CD14-positive monocyte (primary cell): ENCODE data around the gene GALNT18. TPM values are rescaled to one million over a fixed set of nuclear protein-coding genes. Genes with fewer than 3 reads are reported as not detected.

Experiments
- DNase-seq, 3 donors: peaks; one replicate each; pipeline ENCODE4 v3.0.0-alpha.2; 2011 to 2022
- H2AFZ ChIP-seq: 2 replicates; pipeline ENCODE4 v1.6.0; 2012; ENCODE audit warnings: mild to moderate bottlenecking, low read depth, low read length, inconsistent platforms; ENCODE audit not compliant: insufficient read depth, poor library complexity, severe bottlenecking
- H3K27ac ChIP-seq, 2 donors: 1 replicate in 1 of 2; 2 replicates in 1 of 2; pipeline ENCODE4 v1.5.1; 2012 to 2013; ENCODE audit warnings: low read length in 2 of 2, control low read depth in 1 of 2, inconsistent platforms in 1 of 2, low read depth in 1 of 2, mild to moderate bottlenecking in 1 of 2
- H3K27me3 ChIP-seq, 2 donors: one replicate each; pipeline versions ENCODE4 v1.6.0 to v1.6.1; 2011 to 2013; ENCODE audit warnings: low read length in 2 of 2; ENCODE audit not compliant: control insufficient read depth in 2 of 2, insufficient read depth in 2 of 2
- H3K36me3 ChIP-seq, 2 donors: replicated peaks in 1 of 2; 1 replicate in 1 of 2; 2 replicates in 1 of 2; pipeline versions ENCODE4 v1.5.1 to v1.6.1; 2012 to 2013; ENCODE audit warnings: low read length in 2 of 2, control low read depth in 1 of 2, inconsistent platforms in 1 of 2, mild to moderate bottlenecking in 1 of 2; ENCODE audit not compliant: insufficient read depth in 2 of 2, control insufficient read depth in 1 of 2
- H3K4me1 ChIP-seq, 2 donors: 1 replicate in 1 of 2; 2 replicates in 1 of 2; pipeline versions ENCODE4 v1.5.1 to v1.6.1; 2012 to 2013; ENCODE audit warnings: low read length in 2 of 2, control low read depth in 1 of 2, inconsistent platforms in 1 of 2, mild to moderate bottlenecking in 1 of 2, moderate library complexity in 1 of 2; ENCODE audit not compliant: insufficient read depth in 2 of 2, control insufficient read depth in 1 of 2
- H3K4me2 ChIP-seq: replicated peaks from 2 replicates; pipeline ENCODE3; 2012; ENCODE audit warnings: low read length, moderate library complexity, mild to moderate bottlenecking; ENCODE audit not compliant: poor library complexity, severe bottlenecking; ENCODE audit errors: extremely low read depth
- H3K4me3 ChIP-seq, 3 experiments: fragments of 200-600 bp in 1 of 3; sonication (generic) in 1 of 3; replicated peaks in 1 of 3; 1 replicate in 2 of 3; 2 replicates in 1 of 3; pipeline ENCODE4 v1.5.1; 2011 to 2013; ENCODE audit warnings: low read length in 3 of 3, mild to moderate bottlenecking in 3 of 3, control low read depth in 2 of 3, low read depth in 2 of 3, inconsistent platforms in 1 of 3, moderate library complexity in 1 of 3
- H3K79me2 ChIP-seq: 2 replicates; pipeline ENCODE4 v1.6.0; 2012; ENCODE audit warnings: mild to moderate bottlenecking, control low read depth, inconsistent platforms, low read length, moderate library complexity; ENCODE audit not compliant: insufficient read depth
- H3K9ac ChIP-seq: 2 replicates; pipeline ENCODE4 v1.6.0; 2017; ENCODE audit warnings: low read length, mild to moderate bottlenecking; ENCODE audit not compliant: insufficient read depth, poor library complexity, severe bottlenecking
- H3K9me3 ChIP-seq, 2 donors: replicated peaks in 1 of 2; 1 replicate in 1 of 2; 2 replicates in 1 of 2; pipeline versions ENCODE4 v1.5.1 to v1.6.1; 2012 to 2013; ENCODE audit warnings: low read length in 2 of 2, control low read depth in 1 of 2; ENCODE audit not compliant: control insufficient read depth in 1 of 2, insufficient read depth in 1 of 2
- H4K20me1 ChIP-seq: 2 replicates; pipeline ENCODE4 v1.6.0; 2012; ENCODE audit warnings: mild to moderate bottlenecking, low read length, control low read depth, moderate library complexity; ENCODE audit not compliant: insufficient read depth
- H3K27ac Mint-ChIP-seq, 7 donors: one replicate each; pipeline ENCODE4 v1.8.0; 2020; ENCODE audit warnings: mild to moderate bottlenecking in 7 of 7, mixed read lengths in 7 of 7, moderate library complexity in 6 of 7, inconsistent platforms in 2 of 7
- H3K27me3 Mint-ChIP-seq, 3 donors: one replicate each; pipeline ENCODE4 v1.8.0; 2021 to 2022; ENCODE audit warnings: low read depth in 3 of 3, mild to moderate bottlenecking in 3 of 3, mixed read lengths in 3 of 3, moderate library complexity in 3 of 3, inconsistent platforms in 1 of 3
- H3K36me3 Mint-ChIP-seq, 2 donors: one replicate each; pipeline ENCODE4 v1.8.0; 2020; ENCODE audit warnings: mixed read lengths in 2 of 2, inconsistent platforms in 1 of 2, mild to moderate bottlenecking in 1 of 2
- H3K4me1 Mint-ChIP-seq: one replicate; pipeline ENCODE4 v1.8.0; 2020; ENCODE audit warnings: mild to moderate bottlenecking, mixed read lengths
- H3K4me3 Mint-ChIP-seq, 2 donors: one replicate each; pipeline ENCODE4 v1.8.0; 2020; ENCODE audit warnings: mild to moderate bottlenecking in 2 of 2, mixed read lengths in 2 of 2, moderate library complexity in 1 of 2
- H3K9me3 Mint-ChIP-seq, 7 donors: one replicate each; pipeline ENCODE4 v1.8.0; 2020 to 2022; ENCODE audit warnings: mixed read lengths in 7 of 7, mild to moderate bottlenecking in 6 of 7, moderate library complexity in 6 of 7, inconsistent platforms in 2 of 7
- WGBS: methylation state at CpG from one replicate; pipeline ENCODE4 v1.1.5; 2013; ENCODE audit warnings: missing lambda C conversion rate; ENCODE audit not compliant: insufficient coverage; 5-methylcytosine and 5-hydroxymethylcytosine counted together
- intact Hi-C, 2 donors: fragments of 100-400 bp; cut with micrococcal nuclease; formaldehyde crosslinking; loops; one replicate each; pipeline versions ENCODE4 v1.15.0 to v1.15.1; 2023
- polyA plus RNA-seq, 3 donors: library from polyadenylated mRNA; depleted of rRNA in 1 of 3; unstranded in 2 of 3; stranded (reverse) in 1 of 3; fragments of 300-500 nt in 2 of 3; fragments of >200 nt in 1 of 3; fragmentation: Illumina TruSeq in 2 of 3; gene quantifications; 1 replicate in 2 of 3; 2 replicates in 1 of 3; pipeline ENCODE4 v1.2.3, GENCODE V29; 2012 to 2021
- TF ChIP-seq, protein P1 (sequence below): fragments of 200-600 bp; IDR thresholded peaks from one replicate; pipeline ENCODE4 v1.8.0; 2022; ENCODE audit warnings: antibody characterized with exemption, mild to moderate bottlenecking

The GALNT18 gene
- polyA plus RNA-seq, 3 donors: not detected

DNA sequence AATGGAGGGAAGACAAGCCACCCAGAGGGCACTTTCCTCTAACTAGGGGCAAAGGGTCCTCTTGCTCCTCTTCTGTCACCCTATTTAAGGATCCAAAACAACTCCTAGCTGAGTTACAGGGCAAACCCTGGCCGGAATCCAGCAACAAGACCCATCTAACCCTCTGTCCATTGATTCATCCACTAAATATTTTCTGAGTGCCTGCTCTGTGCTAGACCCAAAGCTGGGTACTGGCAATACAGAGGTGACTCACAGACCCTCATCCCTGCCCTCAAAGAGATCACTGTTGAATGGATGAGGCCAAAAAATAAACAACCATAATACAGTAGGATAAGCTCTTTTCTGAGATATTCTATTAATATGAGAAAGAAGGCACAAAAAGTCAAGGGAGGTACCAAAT is 4.3 kb upstream of the GALNT18 start:
- no peak overlapping the region for H3K4me3 ChIP-seq
- H3K27me3 ChIP-seq: peaks cover 17 to 31% of the 10 kb centered on the region in 2 donors
- H3K79me2 ChIP-seq: no peaks in the 10 kb centered on the region
- no peaks in the 10 kb centered on the region for H3K9me3 ChIP-seq
- H2AFZ ChIP-seq: no peak overlapping the region
- H3K27ac Mint-ChIP-seq: no peak overlapping the region
- DNase-seq: no peak
- H3K9me3 Mint-ChIP-seq: no peaks in the 10 kb centered on the region
- intact Hi-C loops: no loop called here
- H3K9ac ChIP-seq: no peak overlapping the region
- H3K27ac ChIP-seq: no peak overlapping the region
- WGBS: 78% methylated on average over 1 of the region's 1 CpG
- H3K36me3 ChIP-seq: no peaks in the 10 kb centered on the region
- peaks cover 6% of the 10 kb centered on the region for H3K4me1 Mint-ChIP-seq
- H3K27me3 Mint-ChIP-seq: peaks cover 28 to 51% (median 40%) of the 10 kb centered on the region in 3 donors
- H3K36me3 Mint-ChIP-seq: no peaks in the 10 kb centered on the region
- H3K4me2 ChIP-seq: no peak overlapping the region
- H4K20me1 ChIP-seq: no peaks in the 10 kb centered on the region
- peaks cover 0 to 11% of the 10 kb centered on the region in 2 donors for H3K4me1 ChIP-seq
- no peak overlapping the region for H3K4me3 Mint-ChIP-seq
- TF ChIP-seq, protein P1, sequence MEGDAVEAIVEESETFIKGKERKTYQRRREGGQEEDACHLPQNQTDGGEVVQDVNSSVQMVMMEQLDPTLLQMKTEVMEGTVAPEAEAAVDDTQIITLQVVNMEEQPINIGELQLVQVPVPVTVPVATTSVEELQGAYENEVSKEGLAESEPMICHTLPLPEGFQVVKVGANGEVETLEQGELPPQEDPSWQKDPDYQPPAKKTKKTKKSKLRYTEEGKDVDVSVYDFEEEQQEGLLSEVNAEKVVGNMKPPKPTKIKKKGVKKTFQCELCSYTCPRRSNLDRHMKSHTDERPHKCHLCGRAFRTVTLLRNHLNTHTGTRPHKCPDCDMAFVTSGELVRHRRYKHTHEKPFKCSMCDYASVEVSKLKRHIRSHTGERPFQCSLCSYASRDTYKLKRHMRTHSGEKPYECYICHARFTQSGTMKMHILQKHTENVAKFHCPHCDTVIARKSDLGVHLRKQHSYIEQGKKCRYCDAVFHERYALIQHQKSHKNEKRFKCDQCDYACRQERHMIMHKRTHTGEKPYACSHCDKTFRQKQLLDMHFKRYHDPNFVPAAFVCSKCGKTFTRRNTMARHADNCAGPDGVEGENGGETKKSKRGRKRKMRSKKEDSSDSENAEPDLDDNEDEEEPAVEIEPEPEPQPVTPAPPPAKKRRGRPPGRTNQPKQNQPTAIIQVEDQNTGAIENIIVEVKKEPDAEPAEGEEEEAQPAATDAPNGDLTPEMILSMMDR: no peak

DNA sequence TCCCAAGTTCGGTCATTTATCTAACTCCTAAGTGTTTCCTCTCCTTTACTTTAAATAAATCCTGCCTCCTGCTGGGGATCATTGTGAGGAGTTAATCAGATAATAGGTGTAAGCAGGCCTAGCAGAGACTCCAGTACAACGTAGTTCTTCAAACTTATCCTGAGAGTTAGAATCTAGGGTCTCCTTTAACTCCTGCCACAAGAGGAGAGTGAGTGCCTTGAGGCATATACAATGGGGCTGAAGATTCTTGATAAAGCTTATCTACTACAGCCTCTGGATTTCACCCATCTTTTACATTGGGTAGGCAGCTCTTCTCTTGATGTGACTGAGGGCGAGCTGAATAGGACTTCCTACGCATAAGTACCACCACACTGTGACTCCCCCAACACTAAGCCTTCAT is 3.1 kb upstream of the GALNT18 start:
- Mint-ChIP-seq H3K9me3 (peaks cover 0 to 3% (median 0%) of the 10 kb centered on the region in 7 donors), H3K4me3 (no peak overlapping the region), H3K27ac (no peak overlapping the region), H3K27me3 (peaks cover 38 to 60% (median 47%) of the 10 kb centered on the region in 3 donors), H3K4me1 (peaks cover 10% of the 10 kb centered on the region), H3K36me3 (no peaks in the 10 kb centered on the region)
- Histone ChIP-seq H3K9me3 (no peaks in the 10 kb centered on the region), H3K9ac (no peak overlapping the region), H3K4me2 (no peak overlapping the region), H2AFZ (no peak overlapping the region), H3K36me3 (no peaks in the 10 kb centered on the region), H3K4me3 (no peak overlapping the region), H3K4me1 (peaks cover 0 to 18% of the 10 kb centered on the region in 2 donors), H3K79me2 (no peaks in the 10 kb centered on the region), H4K20me1 (no peaks in the 10 kb centered on the region), H3K27me3 (peaks cover 28 to 42% of the 10 kb centered on the region in 2 donors), H3K27ac (no peak overlapping the region)
- no peak for DNase-seq
- TF ChIP-seq, protein P1: no peak
- WGBS: no CpG with 5 or more reads among the region's 4 CpGs
- intact Hi-C loops: no loop called here
